GM19463 (cell line): ENCODE measurements around the gene GUK1.

Experiments
- ATAC-seq: cut with Tn5 transposase; IDR thresholded peaks from one replicate; pipeline ENCODE4 v1.9.1; 2021; ENCODE audit warnings: mild to moderate bottlenecking, moderate library complexity; ENCODE audit not compliant: unreplicated experiment

GUK1 gene

GRCh38 chr1:228197555-228198147 is 57.6 kb downstream of the GUK1 start:
- ATAC-seq, result no peak
